GM06990 (cell line): ENCODE results near the gene WDR88.
"Not testable (repeated sequence)": the region's sequence is repeated elsewhere in the genome, so short reads cannot be mapped to it uniquely, and the experiment has no call there.

Experiments used
- DNase-seq: peaks from one replicate; pipeline ENCODE4 v3.0.0-alpha.2; 2011; ENCODE audit not compliant: insufficient read length; ENCODE audit errors: extremely low read depth
- H3K27me3 ChIP-seq: replicated peaks from 2 replicates; pipeline ENCODE4 v1.6.0; 2011; ENCODE audit warnings: low read length; ENCODE audit not compliant: control insufficient read depth, insufficient read depth
- H3K36me3 ChIP-seq: 2 replicates; pipeline ENCODE4 v1.5.1; 2011; ENCODE audit warnings: low read length; ENCODE audit not compliant: control insufficient read depth, insufficient read depth
- H3K4me3 ChIP-seq: replicated peaks from 2 replicates; pipeline ENCODE4 v1.5.1; 2011; ENCODE audit warnings: low read depth, mild to moderate bottlenecking, control low read depth, low read length
- TF ChIP-seq, protein P1 (sequence below): IDR thresholded peaks from 2 replicates; pipeline ENCODE4 v1.5.1; 2011; ENCODE audit warnings: low read length, control low read depth, mild to moderate bottlenecking, inconsistent platforms; ENCODE audit not compliant: insufficient read depth, poor library complexity, severe bottlenecking

WDR88 gene

DNA sequence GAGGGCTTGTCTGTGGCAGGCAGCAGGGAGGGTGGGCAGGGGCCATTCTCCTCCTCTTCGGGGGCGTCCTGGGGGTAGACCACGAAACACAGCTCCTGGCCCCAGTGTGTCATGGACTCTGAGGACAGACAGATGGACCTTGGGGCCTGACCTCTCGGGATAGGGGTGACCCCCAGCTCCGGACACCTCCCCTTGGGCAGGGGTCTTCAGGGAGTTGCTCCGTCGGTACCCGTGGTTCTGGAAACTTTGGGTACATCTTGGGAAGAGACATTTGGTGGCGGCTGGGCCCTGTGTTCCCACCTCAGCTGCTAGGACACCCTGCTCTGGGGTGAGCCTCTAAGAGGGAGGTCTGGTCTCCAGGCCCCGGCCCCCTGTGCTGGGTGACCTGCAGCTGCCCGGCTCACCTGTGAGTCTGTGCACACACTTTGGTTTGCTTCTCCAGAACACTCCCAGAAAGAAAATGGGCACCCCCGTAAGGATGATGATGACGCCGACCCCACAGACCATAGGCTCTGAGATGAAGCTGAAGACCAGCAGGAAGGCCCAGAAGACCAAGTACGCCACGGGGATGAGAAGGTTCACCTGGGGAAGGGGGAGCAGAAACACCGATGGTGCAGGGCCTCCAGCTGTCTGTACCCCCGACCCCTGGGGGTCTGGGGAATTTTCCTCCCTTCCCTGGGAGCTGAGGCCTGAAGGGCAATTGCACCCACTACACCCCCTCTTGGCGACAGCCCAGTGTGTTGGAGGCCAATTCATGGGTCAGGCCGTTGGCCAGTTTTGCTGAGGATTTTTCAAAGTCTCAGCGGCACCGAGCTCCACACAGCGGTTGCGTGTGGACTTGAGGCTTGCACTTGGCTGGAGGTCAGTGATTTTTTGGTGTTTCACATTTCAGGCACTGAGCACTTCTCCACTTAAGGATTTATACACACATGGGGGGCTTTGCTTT lies 77.3 kb downstream of the WDR88 start:
- DNase-seq: no peak
- TF ChIP-seq, protein P1, sequence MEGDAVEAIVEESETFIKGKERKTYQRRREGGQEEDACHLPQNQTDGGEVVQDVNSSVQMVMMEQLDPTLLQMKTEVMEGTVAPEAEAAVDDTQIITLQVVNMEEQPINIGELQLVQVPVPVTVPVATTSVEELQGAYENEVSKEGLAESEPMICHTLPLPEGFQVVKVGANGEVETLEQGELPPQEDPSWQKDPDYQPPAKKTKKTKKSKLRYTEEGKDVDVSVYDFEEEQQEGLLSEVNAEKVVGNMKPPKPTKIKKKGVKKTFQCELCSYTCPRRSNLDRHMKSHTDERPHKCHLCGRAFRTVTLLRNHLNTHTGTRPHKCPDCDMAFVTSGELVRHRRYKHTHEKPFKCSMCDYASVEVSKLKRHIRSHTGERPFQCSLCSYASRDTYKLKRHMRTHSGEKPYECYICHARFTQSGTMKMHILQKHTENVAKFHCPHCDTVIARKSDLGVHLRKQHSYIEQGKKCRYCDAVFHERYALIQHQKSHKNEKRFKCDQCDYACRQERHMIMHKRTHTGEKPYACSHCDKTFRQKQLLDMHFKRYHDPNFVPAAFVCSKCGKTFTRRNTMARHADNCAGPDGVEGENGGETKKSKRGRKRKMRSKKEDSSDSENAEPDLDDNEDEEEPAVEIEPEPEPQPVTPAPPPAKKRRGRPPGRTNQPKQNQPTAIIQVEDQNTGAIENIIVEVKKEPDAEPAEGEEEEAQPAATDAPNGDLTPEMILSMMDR: no peak
- no peaks in the 10 kb centered on the region for H3K36me3 ChIP-seq
- H3K27me3 ChIP-seq: no peaks in the 10 kb centered on the region
- H3K4me3 ChIP-seq: no peak overlapping the region

DNA sequence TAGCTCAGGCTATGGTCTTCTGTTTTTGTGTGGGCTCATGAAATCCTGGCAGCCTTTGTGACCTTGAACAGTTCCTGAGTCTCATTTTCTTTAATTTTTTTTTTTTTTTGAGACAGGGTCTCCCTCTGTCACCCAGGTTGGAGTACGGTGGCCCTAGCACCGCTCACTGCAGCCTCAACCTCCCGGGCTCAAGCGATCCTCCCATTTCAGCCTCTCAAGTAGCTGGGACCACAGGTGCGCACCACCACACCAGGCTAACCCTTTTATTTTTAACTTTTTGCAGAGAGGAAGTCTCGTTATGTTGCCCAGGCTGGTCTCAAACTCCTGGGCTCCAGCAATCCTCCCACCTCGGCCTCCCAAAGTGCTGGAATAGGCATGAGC lies 77.9 kb downstream of the WDR88 start:
- not testable (repeated sequence) for H3K27me3 ChIP-seq, H3K4me3 ChIP-seq, H3K36me3 ChIP-seq, DNase-seq

DNA sequence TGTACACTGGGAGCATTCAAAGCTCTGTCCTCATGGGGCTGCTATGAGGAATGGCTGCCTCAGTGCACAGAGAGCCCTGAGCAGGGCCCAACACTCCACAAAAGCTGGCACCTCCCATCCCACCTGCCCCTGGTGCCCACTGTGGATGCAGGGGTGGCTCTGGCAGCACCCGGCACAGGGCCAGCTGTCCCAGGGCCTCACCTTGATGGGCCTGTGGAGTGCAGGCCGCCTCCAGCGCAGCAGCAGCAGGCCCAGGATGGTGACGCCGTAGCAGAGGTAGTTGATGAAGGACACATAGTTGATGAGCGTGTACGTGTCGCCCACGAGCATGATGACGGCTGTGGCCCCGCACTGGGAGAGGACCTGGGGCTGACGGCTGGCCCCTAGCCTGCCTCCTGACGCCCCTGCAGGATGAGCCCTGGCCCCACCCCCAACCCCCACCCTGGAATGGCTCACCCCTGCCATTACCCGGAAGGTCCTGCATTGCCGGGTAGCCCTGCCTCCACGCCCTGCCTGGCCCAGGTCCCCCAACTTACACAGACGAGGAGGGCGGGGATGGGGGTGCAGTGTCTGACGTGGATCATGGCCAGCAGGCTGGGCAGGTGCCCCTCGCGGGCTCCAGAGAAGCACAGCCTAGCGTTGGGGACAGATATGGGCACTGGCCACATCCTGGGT lies 78.5 kb downstream of the WDR88 start:
- TF ChIP-seq, protein P1: no peak
- H3K27me3 ChIP-seq: no peaks in the 10 kb centered on the region; the same call in 1 of the 2 replicates
- no peak overlapping the region for H3K4me3 ChIP-seq
- no peaks in the 10 kb centered on the region for H3K36me3 ChIP-seq
- DNase-seq: no peak

DNA sequence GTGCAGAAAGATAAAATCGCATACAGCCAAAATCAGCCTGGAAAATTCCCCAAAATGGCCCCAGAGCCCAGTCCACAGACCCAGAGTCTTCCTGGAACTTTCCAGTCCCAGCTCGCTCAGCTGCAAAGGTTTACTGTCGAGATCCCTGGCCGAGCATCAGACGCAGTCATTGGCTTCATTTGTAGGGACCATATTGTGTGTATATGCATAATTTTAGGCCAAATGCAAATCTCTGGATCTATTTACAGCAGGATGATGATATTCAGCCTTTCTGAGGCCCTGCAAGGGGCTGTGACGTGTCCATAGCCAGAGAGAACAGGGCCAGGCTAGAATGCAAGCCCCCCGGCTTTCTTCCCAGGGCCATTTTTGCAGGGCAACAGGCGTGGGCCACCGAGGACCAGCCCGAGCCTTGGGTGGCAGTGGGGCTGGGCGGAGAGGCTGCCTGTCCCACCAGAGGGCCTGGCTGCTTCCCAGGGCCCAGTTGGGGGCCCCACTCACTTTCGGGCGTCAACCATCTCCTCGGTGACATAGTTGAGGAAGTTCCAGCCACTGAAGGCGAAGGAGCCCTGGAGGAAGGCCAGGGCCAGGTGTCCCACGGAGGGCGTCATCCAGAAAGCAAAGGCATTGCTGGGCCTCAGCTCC lies 80.0 kb downstream of the WDR88 start:
- Histone ChIP-seq H3K36me3 (no peaks in the 10 kb centered on the region), H3K4me3 (no peak overlapping the region), H3K27me3 (peaks cover 2% of the 10 kb centered on the region)
- TF ChIP-seq, protein P1: no peak
- no peak for DNase-seq

DNA sequence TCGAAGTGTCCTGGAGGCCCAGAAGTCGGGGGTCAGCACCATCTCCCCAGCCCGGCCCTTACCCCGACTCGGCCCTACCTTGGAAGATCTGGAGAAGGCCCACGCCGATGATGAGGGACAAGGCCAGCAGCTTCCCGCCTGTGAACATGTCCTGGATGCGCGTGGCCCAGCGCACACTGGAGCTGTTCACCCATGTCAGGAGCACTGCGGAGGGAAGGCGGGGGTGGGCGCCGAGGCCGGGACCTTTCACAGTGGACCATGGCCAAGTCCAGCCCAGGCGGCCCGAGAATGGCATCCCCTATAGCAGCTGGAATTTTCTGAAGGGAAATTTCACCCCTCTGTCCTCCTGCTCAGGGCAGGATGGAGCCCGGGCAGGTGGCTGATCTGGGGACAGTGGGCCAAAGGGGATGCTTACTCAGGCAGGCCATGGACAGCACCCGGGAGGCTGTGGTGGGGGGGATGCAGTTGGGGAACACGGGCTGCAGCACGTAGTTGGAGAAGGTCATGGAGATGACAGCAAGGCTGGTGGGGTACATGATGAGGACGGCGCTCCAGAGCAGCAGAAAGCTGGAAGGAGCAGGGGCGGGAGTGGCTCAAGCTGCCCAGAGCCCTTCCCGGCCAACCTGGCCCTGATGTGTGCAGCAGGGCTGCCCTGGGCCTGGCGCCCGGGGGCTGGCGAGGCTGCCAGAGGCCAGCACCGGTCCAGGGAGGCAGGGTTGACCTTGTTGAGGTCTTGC lies 80.7 kb downstream of the WDR88 start:
- H3K27me3 ChIP-seq: peaks cover 2% of the 10 kb centered on the region
- H3K4me3 ChIP-seq: no peak overlapping the region
- no peaks in the 10 kb centered on the region for H3K36me3 ChIP-seq
- no peak for DNase-seq
- TF ChIP-seq, protein P1: no peak
